ENCODE measurements around the gene IARS2. TPM values are rescaled to one million over a fixed set of nuclear protein-coding genes. Genes with fewer than 3 reads are reported as not detected.

Gene IARS2
- total RNA-seq, 2 donors from 2014 or later: 43.4 to 52.0 TPM

Small RNA genes within 50 kb of the gene (microRNA-seq; reads per million reads assigned to microRNA genes)
- gene MIR194-1 (ENCODE audit: borderline microRNAs expressed in 2 of 2) (0.26 to 0.32 reads per million in 2 donors), gene MIR215 (ENCODE audit: borderline microRNAs expressed in 2 of 2) (0.52 to 0.97 reads per million in 2 donors)

Other genes with a start within 250 kb of the IARS2 start
- gene SLC30A10, start 165.6 kb upstream of the IARS2 start, total RNA-seq: not detected
- gene EPRS1, start 47.6 kb upstream of the IARS2 start, total RNA-seq: 10 to 100 TPM; 77.7 to 90.1 TPM
- 10 to 100 TPM; 12.8 to 14.5 TPM for gene BPNT1, start 4.3 kb upstream of the IARS2 start, total RNA-seq
- gene RAB3GAP2, start 178.3 kb downstream of the IARS2 start, total RNA-seq: 10 to 100 TPM; 31.1 to 37.9 TPM